Thoracic aorta (tissue), 2 donors: ENCODE measurements around the gene ASIP. TPM values are rescaled to one million over a fixed set of nuclear protein-coding genes. Genes with fewer than 3 reads are reported as not detected.
"Not testable (repeated sequence)": the region's sequence is repeated elsewhere in the genome, so short reads cannot be mapped to it uniquely, and the experiment has no call there.

Source experiments
- ATAC-seq: fragments of 150-250 bp; one replicate; pipeline ENCODE4 v1.8.0; 2017; ENCODE audit warnings: low read depth; ENCODE audit not compliant: insufficient number of reproducible peaks, low FRiP score
- DNase-seq: peaks from one replicate; pipeline ENCODE4 v3.0.0-alpha.2; 2020; ENCODE audit warnings: low spot score
- H3K27ac ChIP-seq, 2 donors: fragments of 200-600 bp; sonication (generic); 1 replicate in 1 of 2; 2 replicates in 1 of 2; pipeline ENCODE4 v1.5.1; 2016; ENCODE audit warnings: mild to moderate bottlenecking in 2 of 2, moderate library complexity in 2 of 2
- H3K27me3 ChIP-seq: fragments of 200-600 bp; sonication (generic); replicated peaks from 2 replicates; pipeline ENCODE4 v1.6.0; 2016; ENCODE audit warnings: mild to moderate bottlenecking; ENCODE audit not compliant: insufficient read depth
- H3K36me3 ChIP-seq: fragments of 200-600 bp; sonication (generic); one replicate; pipeline ENCODE4 v1.5.1; 2016
- H3K4me1 ChIP-seq, 2 donors: fragments of 200-600 bp; sonication (generic); 1 replicate in 1 of 2; 2 replicates in 1 of 2; pipeline versions ENCODE4 v1.5.1 to v1.6.0; 2016; ENCODE audit warnings: low read depth in 2 of 2, mild to moderate bottlenecking in 1 of 2; ENCODE audit not compliant: control insufficient read depth in 1 of 2
- H3K4me3 ChIP-seq: fragments of 200-600 bp; sonication (generic); 2 replicates; pipeline ENCODE4 v1.5.1; 2016; ENCODE audit warnings: mild to moderate bottlenecking
- H3K9me3 ChIP-seq: fragments of 200-600 bp; sonication (generic); 2 replicates; pipeline ENCODE4 v1.5.1; 2016
- total RNA-seq, 2 donors: library from RNA; depleted of rRNA; stranded (reverse); fragments of >200 nt; gene quantifications; one replicate each; pipeline versions ENCODE4 v1.1.0 to v1.2.3, GENCODE V29; 2016
- TF ChIP-seq, protein P1 (sequence below): fragments of 200-600 bp; sonication (generic); IDR thresholded peaks from one replicate; pipeline ENCODE4 v1.5.1; 2019; ENCODE audit warnings: antibody characterized with exemption

The ASIP gene
- total RNA-seq, 2 donors from 2014 or later = not detected

DNA sequence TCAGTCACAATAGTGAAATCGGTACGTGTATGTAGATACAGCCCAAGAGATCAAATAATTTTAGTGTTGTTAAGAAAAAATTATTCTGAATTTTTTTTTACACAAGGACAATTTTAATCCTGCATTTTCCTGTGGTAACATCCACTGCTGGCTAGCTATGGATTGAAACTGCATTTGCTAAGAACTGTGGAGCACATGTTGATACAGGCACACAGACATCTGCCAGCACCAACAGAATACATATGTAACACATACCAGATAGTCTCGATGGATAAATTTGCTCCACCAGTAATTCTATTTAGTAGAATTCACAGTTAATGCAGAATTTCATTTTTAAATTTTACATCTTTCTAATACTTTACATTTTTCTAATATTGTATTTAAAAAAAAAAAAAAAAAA lies 2.2 kb downstream of the ASIP start:
- TF ChIP-seq, protein P1, sequence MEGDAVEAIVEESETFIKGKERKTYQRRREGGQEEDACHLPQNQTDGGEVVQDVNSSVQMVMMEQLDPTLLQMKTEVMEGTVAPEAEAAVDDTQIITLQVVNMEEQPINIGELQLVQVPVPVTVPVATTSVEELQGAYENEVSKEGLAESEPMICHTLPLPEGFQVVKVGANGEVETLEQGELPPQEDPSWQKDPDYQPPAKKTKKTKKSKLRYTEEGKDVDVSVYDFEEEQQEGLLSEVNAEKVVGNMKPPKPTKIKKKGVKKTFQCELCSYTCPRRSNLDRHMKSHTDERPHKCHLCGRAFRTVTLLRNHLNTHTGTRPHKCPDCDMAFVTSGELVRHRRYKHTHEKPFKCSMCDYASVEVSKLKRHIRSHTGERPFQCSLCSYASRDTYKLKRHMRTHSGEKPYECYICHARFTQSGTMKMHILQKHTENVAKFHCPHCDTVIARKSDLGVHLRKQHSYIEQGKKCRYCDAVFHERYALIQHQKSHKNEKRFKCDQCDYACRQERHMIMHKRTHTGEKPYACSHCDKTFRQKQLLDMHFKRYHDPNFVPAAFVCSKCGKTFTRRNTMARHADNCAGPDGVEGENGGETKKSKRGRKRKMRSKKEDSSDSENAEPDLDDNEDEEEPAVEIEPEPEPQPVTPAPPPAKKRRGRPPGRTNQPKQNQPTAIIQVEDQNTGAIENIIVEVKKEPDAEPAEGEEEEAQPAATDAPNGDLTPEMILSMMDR = no peak
- Histone ChIP-seq H3K4me1 (no peaks in the 10 kb centered on the region), H3K9me3 (peaks cover 2% of the 10 kb centered on the region), H3K36me3 (no peaks in the 10 kb centered on the region), H3K27ac (no peak overlapping the region), H3K27me3 (no peaks in the 10 kb centered on the region), H3K4me3 (no peak overlapping the region)
- DNase-seq = no peak
- ATAC-seq = no peak

DNA sequence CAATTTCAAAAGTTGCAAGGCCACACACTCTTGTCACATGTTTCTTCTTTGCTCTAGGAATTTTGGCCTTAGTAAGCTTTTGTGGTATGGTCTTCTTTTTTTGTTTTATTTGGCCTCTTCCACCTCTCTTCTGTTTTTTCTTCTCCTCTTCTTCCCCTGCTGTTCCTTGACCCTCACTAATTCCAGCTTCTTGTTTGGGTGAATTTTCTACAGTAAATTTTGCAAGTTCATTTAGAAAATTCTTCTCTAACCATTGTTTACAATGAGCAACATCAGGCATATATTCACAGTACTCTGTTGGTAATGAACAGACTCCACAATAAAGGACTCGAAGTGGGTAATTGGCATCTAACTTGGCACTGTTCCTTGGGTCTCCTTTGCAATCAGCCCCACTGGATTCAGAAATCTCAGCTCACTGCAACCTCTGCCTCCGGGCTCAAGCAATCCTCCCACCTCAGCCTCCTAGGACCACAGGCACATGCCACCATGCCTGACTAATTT lies 5.0 kb downstream of the ASIP start:
- TF ChIP-seq, protein P1 = no peak
- Histone ChIP-seq H3K9me3 (no peaks in the 10 kb centered on the region), H3K4me1 (no peaks in the 10 kb centered on the region), H3K27me3 (no peaks in the 10 kb centered on the region), H3K27ac (no peak overlapping the region), H3K4me3 (no peak overlapping the region), H3K36me3 (no peaks in the 10 kb centered on the region)
- DNase-seq = no peak
- no peak for ATAC-seq

DNA sequence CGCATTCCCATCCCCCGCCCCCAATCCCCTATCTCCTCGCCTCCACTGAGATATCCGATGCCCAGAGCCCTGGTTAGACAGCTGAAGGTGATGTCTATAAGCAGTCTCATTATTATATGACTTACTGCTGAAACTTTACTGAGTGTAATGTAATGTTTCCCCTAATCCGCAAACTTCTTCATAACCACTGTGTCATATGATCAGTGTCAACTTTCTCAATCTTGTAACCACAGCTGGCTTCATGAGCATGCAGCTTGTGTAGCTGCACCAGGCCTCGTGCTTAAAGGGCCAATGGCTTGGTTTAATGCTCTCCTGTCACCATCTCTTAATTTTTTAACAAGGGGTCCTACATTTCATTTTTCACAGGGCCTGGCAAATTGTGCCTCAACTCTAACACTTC lies 8.1 kb downstream of the ASIP start:
- no peak for ATAC-seq
- DNase-seq = no peak
- Histone ChIP-seq H3K27me3 (no peaks in the 10 kb centered on the region), H3K36me3 (no peaks in the 10 kb centered on the region), H3K4me1 (no peaks in the 10 kb centered on the region), H3K4me3 (no peak overlapping the region), H3K9me3 (no peaks in the 10 kb centered on the region), H3K27ac (no peak overlapping the region)
- TF ChIP-seq, protein P1 = no peak

DNA sequence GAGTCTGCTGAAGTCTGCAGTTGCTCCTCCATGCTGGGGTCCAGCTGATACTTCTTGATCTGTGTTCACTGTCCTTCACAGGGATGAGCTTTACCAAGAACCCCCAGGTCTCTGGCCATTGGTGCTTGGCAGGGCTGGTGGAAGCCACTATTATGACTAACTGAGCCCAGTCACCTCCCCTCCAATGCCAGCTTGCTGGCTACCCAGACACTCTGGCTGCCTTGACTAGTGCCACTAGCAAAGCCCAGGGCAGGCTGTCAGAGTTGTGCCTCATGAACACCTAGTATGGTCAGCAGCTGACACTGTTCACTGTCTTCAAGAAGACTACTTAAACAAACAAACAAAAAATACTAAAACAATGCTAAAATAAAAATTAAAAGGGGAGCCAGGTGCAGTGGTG lies 8.8 kb downstream of the ASIP start:
- Histone ChIP-seq H3K27ac (no peak overlapping the region), H3K9me3 (no peaks in the 10 kb centered on the region), H3K4me3 (no peak overlapping the region), H3K27me3 (no peaks in the 10 kb centered on the region), H3K4me1 (no peaks in the 10 kb centered on the region), H3K36me3 (no peaks in the 10 kb centered on the region)
- TF ChIP-seq, protein P1 = no peak
- ATAC-seq (no peak), DNase-seq (no peak)

DNA sequence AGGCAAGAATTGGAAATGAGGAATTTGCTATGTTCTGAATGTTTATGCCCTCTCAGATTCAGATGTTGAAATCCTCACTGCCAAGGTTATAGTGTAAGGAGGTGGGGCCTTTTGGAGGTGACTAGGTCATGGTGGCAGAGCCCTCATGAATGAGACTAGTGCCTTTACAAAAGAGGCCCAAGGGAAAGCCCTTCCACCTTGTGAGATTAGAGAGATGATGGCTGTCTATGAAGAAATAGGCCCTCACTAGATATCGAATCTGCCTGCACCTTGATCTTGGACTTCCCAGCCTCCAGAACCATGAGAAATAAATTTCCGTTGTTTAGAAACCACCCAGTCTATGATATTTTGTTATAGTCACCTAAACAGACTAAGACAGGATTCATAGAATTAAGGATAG lies 10.4 kb downstream of the ASIP start:
- Histone ChIP-seq H3K4me3 (no peak overlapping the region), H3K27me3 (no peaks in the 10 kb centered on the region), H3K36me3 (no peaks in the 10 kb centered on the region), H3K27ac (no peak overlapping the region), H3K9me3 (no peaks in the 10 kb centered on the region), H3K4me1 (no peaks in the 10 kb centered on the region)
- ATAC-seq (no peak), DNase-seq (no peak)
- TF ChIP-seq, protein P1 = no peak

DNA sequence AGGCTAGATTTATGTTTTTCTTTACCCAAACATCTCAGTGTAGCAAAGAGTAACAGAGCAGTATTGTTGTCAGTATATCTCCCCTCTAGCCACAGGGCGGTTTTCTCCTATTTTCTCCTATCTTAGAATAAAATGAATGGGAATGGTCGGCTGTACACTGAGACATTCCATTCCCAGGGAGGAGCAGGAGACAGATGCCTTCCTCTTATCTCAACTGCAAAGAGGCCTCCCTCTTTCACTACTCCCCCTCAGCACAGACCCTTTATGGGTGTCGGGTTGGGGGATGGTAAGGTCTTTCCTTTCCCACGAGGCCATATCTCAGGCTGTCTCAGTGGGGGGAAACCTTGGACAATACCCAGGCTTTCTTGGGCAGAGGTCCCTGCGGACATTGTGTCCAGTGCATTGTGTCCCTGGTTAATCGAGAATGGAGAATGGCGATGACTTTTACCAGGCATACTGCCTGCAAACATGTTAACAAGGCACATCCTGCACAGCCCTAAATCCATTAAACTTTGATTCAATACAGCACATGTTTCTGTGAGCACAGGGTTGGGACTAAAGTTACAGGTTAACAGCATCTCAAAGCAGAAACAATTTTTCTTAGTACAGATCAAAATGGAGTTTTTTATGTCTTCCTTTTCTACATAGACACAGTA lies 11.3 kb downstream of the ASIP start:
- ATAC-seq = not testable (repeated sequence)

More for the DNA sequence above, 11.3 kb downstream of the ASIP start:
- H3K27ac ChIP-seq, H3K4me1 ChIP-seq, H3K9me3 ChIP-seq, DNase-seq, H3K36me3 ChIP-seq, H3K27me3 ChIP-seq, H3K4me3 ChIP-seq: not testable (repeated sequence)
